Activated CD8-positive, alpha-beta memory T cell treated with anti-CD3 and anti-CD28 coated beads for 4 hours (primary cell): ENCODE results near the gene SLC35G4.
"Not testable (repeated sequence)": the region's sequence is repeated elsewhere in the genome, so short reads cannot be mapped to it uniquely, and the experiment has no call there.

Experiments
- DNase-seq, 2 donors: peaks; one replicate each; pipeline ENCODE4 v3.0.0-alpha.2; 2020; ENCODE audit warnings: low read depth in 2 of 2

The SLC35G4 gene

DNA sequence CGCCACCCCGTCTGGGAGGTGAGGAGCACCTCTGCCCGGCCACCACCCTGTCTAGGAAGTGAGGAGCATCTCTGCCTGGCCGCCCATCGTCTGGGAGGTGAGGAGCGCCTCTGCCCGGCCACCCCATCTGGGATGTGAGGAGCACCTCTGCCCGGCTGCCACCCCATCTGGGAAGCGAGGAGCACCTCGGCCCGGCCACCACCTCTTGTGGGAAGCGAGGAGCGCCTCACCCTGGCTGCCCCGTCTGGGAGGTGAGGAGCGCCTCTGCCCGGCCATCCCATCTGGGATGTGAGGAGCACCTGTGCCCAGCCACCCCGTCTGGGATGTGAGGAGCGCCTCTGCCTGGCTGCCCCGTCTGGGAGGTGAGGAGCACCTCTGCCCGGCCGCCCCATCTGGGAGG lies 4.6 kb downstream of the SLC35G4 start:
- DNase-seq, result not testable (repeated sequence)

DNA sequence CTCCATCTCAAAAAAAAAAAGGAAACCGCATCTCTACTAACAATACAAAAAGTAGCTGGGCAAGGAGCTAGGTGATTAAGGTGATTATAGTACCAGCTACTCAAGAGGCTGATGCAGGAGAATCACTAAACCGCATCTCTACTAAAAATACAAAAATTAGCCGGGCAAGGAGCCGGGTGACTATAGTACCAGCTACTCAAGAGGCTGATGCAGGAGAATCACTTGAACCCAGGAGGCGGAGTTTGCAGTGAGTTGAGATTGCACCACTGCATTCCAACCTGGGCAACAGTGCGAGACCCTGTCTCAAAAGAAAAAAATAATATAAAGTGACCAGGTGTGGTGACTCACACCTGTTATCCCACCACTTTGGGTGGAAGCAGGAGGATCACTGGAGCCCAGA lies 5.6 kb downstream of the SLC35G4 start:
- DNase-seq, result not testable (repeated sequence)

DNA sequence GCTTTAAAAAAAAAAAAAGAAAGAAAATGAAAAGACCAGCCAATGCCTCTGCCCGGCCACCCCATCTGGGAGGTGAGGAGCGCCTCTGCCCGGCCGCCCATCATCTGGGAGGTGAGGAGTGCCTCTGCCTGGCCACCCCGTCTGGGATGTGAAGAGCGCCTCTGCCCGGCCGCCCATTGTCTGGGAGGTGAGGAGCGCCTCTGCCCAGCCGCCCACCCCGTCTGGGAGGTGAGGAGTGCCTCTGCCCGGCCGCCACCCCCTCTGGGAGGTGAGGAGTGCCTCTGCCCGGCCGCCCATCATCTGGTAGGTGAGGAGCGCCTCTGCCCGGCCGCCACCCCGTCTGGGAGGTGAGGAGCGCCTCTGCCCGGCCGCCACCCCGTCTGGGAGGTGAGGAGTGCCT lies 37.9 kb downstream of the SLC35G4 start:
- not testable (repeated sequence) for DNase-seq

DNA sequence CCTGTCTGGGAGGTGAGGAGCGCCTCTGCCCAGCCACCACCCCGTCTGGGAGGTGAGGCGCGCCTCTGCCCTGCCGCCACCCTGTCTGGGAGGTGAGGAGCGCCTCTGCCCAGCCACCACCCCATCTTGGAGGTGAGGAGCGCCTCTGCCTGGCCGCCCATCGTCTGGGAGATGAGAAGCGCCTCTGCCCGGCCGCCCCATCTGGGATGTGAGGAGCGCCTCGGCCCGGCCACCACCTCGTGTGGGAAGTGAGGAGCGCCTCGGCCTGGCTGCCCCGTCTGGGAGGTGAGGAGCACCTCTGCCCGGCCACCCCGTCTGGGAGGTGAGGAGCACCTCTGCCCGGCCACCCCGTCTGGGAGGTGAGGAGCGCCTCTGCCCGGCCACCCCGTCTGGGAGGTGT lies 38.4 kb downstream of the SLC35G4 start:
- DNase-seq, result not testable (repeated sequence)

DNA sequence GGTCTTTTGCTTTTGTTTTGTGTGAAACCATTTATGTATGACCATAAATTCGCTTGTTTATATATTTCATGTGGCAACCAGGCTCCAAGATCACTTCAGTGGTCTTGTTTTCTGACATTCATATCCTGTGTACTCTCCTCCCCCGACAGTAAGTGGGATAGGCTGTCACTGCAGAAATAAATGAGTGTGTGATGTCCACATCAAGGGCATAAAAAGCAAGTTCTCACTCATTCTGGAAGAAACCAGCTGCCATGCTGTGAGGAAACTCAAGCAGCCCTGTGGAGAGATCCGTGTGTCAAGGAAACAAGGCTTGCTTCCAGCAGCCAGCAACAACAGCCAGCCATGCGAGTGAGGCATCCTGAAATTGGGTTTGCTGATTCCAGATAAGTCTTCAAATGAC lies 40.4 kb downstream of the SLC35G4 start:
- no peak for DNase-seq

DNA sequence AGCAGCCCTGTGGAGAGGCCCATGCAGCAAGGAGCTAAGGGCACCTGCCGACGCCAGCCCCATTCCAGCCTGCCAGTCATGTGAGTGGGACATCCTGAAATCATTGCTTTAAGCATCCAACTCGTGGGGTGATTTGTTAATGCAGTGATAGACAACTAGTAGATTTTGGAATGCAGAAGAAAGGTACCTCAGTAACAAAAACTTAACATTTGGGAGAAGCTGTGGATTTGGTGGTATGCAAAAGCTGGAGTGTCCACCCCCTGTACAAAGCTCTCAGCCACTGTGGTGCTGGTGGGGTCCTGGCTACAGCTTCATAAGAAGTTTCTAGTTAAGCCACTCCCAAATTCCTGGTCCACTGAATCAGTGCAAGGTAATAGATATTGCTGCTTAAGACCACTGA lies 42.5 kb downstream of the SLC35G4 start:
- DNase-seq, result no peak

DNA sequence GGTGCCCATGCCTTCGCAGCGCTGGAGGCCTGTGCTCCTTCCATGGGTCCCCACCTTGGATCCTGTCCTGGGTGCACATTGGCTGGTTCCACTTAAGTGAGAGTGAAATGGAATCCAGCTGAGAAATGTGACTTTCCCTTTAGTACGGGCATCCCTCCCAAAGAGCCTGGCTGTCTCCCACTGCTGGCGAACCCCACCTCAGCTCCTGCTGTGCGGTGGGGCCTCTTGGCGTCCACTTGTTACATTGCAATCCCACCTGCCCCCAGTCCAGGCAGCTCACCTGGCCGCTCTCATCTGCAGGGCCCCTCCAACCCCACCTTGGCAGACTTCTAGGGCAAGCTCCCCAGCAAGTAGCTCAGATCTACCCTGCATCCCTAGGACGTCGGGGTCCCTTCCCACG lies 44.1 kb downstream of the SLC35G4 start:
- DNase-seq, result no peak

DNA sequence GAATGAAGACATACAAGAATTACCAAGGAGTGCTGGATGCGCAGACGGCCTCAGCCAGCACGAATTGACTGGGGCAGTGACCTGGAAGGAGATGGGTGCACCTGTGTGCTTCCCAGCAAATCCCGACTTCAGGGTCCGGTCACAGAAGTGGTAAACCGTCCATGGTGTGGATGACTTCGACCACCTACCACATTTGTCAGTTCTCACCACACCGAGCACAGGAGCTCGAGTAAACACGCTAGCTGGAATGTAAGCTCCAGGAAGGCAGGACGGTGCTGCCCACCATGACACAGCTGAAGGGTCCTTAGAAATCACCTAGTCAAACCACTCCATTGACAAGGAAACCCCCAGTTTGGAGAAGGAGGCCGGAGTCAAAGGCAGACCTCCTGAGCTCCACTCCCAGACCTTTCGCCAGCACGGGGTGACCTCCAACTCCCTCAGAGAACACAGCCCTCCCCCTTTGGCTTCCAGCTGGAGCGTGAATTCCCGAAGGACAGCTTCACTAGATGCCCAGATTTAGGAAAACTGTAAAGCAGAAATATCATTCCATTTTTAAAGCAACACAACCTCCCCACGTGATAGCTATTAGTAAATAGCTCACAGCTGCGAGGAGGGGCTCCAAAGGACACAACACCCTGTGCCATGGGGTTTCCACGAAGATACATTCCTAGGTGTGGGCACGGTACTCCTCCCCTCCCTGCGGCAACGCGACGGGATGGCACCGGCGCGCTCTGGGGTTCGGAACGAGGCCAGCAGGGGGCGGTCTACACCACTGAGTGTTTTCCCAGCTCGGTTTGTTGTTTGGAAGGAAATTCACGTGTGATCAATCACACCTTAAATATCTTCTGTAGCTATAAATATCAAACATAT lies 45.6 kb downstream of the SLC35G4 start:
- peak in 1 of 2 donors; percentile 3 for DNase-seq

DNA sequence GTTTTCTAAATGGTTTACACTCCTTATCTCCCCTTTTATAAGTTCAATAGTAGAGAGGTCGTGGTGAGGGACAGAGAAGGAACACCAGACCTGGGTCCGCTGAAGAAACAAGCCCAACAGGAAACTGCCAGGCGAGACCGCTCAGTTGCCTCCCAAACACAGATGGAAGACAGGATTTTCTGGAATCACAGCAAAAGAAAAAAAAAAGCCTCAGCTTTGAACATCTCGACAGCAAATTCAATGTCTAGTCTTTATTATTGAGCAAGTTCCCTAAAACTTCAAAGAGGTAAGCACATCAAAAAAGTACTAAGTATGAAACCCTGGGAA lies 46.2 kb downstream of the SLC35G4 start:
- no peak for DNase-seq

DNA sequence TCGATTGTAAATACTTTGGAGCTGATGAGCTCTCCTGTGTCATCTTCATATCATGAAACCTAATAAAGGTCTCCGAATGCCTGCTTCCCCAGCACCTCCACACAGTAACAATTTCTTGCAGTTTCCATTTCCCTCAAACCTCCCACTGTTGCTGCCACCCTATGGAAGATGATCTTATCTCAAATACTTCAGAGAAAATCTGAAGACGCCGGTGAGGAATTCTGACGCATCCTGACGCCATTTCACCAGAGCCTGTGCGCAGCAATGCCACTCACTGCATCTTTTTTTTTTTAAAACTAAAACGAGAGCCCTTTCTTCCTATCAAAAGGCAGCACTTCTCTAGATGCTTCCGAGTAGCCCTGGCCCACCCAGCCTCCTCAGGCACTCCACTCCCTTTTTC lies 47.8 kb downstream of the SLC35G4 start:
- no peak for DNase-seq

DNA sequence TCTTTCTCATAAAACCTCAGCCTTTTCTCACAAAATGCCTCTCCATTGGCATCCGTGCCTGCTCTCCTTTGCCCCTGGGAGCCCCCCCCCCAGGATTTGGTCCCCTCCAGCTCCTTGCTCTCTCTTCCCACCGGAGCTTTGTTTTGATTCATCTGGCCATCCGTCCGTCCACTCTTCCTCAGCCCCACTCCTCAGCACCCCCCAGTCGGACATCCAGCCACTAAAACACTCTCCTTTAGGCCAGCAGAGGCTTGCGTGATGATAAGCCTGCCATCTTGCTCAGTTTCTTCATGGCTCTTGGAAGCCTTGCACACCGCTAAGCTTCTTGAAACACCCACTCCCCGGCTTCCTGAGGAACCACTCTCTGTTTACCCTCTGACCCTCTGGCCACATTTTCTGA lies 48.2 kb downstream of the SLC35G4 start:
- no peak for DNase-seq

DNA sequence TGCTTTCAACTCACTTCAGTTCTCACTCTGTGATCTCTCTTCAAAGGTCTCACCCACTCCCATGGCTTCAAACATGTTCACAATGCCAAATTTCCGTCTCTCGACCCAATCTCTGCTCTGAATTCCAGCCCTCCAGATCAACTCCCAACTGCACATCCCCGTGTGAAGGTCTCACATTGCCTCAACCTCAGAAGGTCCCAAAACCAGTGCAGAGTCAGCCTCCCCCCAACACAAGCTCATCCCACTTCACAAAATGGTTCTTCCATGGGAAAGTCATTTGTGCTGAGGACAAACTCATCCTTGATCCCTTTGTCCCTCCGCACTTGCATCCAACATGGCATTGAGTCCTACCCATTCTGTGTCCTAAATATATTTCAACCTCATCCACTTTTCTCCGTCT lies 48.6 kb downstream of the SLC35G4 start:
- no peak for DNase-seq

DNA sequence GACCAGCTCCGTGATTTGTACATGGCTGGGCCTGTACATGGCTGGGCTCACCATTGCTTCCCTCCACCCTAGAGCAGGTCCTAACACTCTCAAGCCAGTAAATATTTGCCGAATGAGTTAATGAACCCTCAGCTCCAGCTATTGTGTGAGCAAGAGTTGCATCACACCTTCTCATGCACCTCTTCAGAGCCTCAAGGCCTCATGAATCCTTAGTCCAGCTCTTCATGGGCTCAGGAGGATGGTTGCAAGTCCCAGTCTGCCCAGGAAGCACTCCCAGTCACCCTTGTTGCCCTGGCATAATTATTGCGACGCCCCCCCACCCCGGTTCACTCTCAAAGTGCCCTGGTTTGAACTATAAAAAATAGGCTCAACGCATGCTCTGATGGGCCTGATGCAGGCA lies 49.6 kb downstream of the SLC35G4 start:
- no peak for DNase-seq
